Left ventricle myocardium superior (tissue), 1 donor: ENCODE data around the gene NBPF12. TPM values are rescaled to one million over a fixed set of nuclear protein-coding genes. Genes with fewer than 3 reads are reported as not detected.
"Not testable (repeated sequence)": the region's sequence is repeated elsewhere in the genome, so short reads cannot be mapped to it uniquely, and the experiment has no call there.

Experiments used
- ATAC-seq: fragments of 200-7000 bp; cut with Tn5 transposase; one replicate; pipeline ENCODE4 v1.9.1; 2020; ENCODE audit warnings: mild to moderate bottlenecking, moderate library complexity
- DNase-seq: peaks from one replicate; pipeline ENCODE4 v3.0.0-alpha.2; 2020
- intact Hi-C: fragments of 100-400 bp; cut with micrococcal nuclease; formaldehyde crosslinking; loops from one replicate; pipeline ENCODE4 v1.11.0; 2022
- long read RNA-seq: library from polyadenylated mRNA; unstranded; transcript quantifications from one replicate; pipeline ENCODE4 v2.0.0, GENCODE V29; 2021
- total RNA-seq: library from RNA; stranded (reverse); fragmentation: NEBNext Ultra II Directional; extraction: Animal tissue kit (Norgen Biotek cat#: 25700); gene quantifications from one replicate; pipeline ENCODE4 v1.2.1, GENCODE V29; 2021
- donor health status: DM: no; HTN: yes; CAD: no; lungs with severe emphysema.

The NBPF12 gene, protein sequence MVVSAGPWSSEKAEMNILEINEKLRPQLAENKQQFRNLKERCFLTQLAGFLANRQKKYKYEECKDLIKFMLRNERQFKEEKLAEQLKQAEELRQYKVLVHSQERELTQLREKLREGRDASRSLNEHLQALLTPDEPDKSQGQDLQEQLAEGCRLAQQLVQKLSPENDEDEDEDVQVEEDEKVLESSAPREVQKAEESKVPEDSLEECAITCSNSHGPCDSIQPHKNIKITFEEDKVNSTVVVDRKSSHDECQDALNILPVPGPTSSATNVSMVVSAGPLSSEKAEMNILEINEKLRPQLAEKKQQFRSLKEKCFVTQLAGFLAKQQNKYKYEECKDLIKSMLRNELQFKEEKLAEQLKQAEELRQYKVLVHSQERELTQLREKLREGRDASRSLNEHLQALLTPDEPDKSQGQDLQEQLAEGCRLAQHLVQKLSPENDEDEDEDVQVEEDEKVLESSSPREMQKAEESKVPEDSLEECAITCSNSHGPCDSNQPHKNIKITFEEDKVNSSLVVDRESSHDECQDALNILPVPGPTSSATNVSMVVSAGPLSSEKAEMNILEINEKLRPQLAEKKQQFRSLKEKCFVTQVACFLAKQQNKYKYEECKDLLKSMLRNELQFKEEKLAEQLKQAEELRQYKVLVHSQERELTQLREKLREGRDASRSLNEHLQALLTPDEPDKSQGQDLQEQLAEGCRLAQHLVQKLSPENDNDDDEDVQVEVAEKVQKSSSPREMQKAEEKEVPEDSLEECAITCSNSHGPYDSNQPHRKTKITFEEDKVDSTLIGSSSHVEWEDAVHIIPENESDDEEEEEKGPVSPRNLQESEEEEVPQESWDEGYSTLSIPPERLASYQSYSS (N-terminal part only)
- 3.1 TPM for total RNA-seq
- long read RNA-seq, partial matches to known transcripts, result 0 of 5 reads
- long read RNA-seq, other reads (novel, unspliced or antisense), result 5 of 5 reads

DNA sequence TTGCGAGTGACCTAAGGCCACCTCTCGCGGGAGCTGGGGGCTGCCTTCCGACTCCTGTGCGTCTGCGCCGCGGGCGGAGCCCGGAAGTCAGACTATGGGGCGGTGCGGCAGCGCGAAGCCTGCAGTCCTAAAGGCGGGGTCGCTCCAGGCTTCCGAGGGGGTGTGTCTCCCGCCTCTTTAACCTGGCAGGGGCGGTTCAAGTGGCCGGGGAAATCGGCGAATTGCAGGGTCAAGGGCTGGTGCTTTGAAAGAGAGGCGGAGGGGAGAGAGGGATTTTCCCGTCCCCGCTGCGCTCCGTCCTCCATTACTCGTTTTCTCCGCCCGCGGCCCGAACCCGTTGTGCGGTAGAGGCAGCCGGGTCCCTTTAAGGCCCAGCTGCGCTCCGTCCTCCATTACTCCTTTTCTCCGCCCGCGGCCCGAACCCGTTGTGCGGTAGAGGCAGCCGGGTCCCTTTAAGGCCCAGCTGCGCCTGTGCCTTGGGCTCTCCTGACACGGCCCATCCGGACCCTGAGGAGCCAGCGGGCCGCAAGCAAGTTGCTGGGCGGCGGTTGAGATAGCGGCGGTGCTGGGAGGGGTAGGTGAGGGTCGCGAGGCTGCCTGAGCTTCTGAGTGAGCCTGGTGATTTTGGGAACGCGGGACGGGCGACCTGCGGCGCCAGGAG, at the start of gene NBPF12:
TSS of gene NBPF12 (plus strand) at position 83 of the 661 bp plus-strand sequence. CDS start 21,820 bp downstream, outside the sequence.
- peak; percentile 99 for ATAC-seq
- peak; percentile 90 for DNase-seq
- intact Hi-C loops, result not testable (repeated sequence)

DNA sequence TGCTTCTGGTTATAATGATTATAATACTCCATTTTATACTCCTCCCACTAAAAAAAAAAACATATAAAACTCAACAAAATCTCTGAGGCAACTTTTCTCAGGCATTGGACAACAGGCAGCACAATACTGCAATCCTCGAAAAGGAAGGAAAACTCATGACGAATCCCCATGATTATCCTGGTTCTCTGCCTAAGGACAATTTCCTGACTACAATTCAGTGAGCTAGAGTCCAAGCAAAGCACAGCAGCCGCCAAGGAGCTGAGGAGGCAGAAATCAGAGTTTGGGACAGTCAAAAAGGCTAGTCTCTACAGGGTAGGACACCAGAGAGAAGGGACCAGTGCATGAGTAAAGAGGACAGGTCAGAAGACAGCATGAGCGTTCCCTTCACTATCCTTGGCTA, 46.8 kb upstream of the NBPF12 start:
- DNase-seq, intact Hi-C loops, ATAC-seq: not testable (repeated sequence)

DNA sequence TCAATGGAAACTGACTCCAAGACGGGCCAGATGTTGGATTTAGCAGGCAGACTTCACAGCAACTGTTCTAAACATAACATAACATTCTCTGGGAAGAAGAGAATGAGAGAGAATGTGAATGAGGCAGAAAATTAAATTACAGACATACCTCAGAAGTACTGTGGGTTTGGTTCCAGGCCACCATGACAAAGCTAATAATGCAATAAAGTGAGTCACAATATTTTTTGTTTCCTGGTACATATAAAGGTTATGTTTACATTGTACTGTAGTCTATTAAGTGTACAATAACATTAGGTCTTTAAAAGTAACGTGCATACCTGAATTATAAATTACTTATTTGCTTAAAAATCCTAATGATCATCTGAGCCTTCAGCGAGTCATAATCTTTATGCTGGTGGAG, 45.8 kb upstream of the NBPF12 start:
- intact Hi-C loops, ATAC-seq, DNase-seq: not testable (repeated sequence)

DNA sequence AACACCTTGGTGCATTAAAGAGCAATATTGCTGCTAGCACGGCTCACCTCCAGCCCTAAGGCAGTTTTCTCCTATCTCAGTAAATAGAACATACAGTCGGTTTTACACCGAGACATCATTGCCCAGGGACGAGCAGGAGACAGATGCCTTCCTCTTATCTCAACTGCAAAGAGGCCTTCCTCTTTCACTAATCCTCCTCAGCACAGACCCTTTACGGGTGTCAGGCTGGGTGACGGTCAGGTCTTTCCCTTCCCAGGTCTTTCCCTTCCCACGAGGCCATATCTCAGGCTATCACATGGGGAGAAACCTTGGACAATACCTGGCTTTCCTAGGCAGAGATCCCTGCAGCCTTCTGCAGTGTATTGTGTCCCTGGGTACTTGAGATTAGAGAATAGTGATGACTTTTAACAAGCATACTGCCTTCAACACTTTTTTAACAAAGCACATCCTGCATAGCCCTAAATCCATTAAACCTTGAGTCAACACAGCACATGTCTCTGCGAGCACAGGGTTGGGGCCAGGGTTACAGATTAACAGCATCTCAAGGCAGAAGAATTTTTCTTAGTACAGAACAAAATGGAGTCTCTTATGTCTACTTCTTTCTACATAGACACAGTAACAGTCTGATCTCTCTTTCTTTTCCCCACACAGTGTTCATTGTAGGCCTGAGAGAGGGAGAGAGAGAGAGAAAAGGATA, 30.4 kb upstream of the NBPF12 start:
- DNase-seq, ATAC-seq, intact Hi-C loops: not testable (repeated sequence)

DNA sequence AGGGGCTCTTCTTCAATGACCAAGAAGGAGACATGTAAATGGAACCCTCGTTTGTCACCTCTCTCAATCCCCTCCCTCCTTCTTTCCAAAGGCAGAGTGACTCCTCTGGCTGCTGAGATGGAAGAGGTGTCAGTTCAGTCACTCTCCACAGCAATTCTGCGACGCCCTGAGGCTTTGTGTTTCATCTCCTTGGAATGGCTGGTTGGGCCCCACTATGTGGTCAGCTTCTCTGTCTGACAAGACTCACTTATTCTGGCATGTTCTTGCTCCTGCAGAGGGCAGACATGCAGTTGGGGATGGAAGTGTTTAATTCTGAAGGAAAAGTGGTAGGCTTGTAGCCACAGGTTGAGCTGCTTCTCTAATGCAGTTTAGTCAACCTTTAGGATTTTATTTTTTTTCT, 25.1 kb upstream of the NBPF12 start:
- ATAC-seq, DNase-seq, intact Hi-C loops: not testable (repeated sequence)

DNA sequence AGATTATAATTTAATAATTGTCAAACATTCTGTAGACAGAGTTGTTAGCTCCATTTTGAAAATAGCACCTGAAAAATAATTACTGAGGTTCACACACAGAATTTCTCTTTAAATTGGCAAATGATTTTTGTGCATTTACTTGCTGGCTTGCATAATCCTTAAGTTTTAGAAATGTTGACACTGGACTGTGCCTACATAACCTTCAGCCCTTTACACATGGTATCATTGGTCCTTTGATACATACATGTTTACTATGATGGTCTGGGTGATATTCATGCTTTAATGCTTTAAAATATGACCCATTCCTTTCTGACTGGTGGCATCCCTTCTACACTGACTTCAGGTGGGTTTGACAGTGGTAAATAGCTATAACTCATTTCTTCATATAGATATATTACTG, 17.3 kb upstream of the NBPF12 start:
- DNase-seq, ATAC-seq, intact Hi-C loops: not testable (repeated sequence)

DNA sequence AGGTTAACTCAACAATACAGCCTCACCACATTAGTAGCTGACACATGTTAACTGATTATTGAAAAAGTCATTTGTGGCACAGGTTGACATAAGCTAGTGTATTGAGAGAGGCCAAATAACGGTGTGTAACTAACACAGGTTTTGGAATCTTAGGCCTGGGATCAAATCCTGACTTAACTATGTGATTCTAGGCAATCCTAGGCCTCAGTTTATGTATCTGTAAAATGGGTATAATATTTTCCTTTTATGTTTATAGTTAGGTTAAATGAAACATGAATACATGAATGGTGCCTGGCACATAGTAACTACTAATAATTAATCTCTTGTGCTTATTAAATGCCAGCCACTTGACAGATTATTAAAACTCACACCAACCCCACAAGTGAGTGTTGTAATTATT, 15.5 kb upstream of the NBPF12 start:
- ATAC-seq, intact Hi-C loops, DNase-seq: not testable (repeated sequence)

DNA sequence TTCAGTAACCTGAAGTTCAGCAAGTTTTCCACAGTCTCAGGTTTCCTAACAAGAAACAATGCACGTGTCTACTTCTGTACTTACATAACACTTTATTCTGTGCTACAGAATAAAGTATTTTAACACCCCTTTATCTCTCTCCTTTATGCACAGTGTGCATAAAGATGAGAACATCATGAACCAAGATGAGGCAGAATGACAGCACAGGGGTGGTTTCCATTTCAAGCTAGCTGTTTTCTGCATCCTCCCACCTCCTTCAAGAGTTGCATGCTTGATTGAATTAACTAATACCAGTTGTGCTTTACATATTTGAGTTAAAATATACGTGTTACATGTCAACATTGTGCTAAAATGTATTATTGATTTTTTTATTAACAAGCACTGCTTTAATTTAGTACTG, 14.0 kb upstream of the NBPF12 start:
- DNase-seq, ATAC-seq, intact Hi-C loops: not testable (repeated sequence)

DNA sequence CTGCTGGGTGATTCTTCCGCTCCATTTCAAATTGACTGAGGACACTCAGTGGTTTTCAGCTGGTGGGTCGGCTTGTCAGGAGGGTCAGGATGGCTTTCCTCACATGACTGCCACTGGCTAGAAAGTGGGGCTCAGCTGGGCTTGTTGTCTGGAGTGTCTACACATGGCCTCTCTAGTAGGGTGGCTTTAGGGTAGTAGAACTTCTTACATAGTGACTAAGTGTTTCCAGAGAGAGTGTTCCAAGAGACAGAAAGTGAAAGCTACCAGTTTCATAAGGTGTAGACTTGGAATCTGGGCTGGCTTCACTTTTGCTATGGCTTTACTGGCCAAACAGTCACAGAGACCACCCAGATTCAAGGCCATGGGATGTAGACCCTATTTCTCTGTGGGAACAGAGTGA, 11.7 kb upstream of the NBPF12 start:
- intact Hi-C loops, ATAC-seq, DNase-seq: not testable (repeated sequence)

DNA sequence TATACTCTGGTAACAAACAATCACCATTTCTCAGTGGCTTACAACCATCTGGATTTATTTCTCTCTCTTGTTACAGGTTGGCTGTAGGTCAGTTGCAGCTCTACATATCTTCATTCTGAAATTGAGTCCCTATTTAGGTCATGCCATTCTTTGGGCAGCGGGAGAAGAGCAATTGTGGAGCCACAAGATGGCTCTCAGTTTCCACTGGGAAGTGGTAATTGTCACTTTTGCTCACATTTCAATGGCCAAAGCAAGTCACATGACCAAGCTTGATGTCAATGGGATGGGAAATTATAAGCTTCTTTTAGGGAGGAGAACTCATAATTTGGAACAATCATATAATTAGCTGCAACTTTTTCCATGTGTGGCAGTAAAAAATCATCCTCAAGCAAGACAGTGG, 7.9 kb upstream of the NBPF12 start:
- intact Hi-C loops, DNase-seq, ATAC-seq: not testable (repeated sequence)

DNA sequence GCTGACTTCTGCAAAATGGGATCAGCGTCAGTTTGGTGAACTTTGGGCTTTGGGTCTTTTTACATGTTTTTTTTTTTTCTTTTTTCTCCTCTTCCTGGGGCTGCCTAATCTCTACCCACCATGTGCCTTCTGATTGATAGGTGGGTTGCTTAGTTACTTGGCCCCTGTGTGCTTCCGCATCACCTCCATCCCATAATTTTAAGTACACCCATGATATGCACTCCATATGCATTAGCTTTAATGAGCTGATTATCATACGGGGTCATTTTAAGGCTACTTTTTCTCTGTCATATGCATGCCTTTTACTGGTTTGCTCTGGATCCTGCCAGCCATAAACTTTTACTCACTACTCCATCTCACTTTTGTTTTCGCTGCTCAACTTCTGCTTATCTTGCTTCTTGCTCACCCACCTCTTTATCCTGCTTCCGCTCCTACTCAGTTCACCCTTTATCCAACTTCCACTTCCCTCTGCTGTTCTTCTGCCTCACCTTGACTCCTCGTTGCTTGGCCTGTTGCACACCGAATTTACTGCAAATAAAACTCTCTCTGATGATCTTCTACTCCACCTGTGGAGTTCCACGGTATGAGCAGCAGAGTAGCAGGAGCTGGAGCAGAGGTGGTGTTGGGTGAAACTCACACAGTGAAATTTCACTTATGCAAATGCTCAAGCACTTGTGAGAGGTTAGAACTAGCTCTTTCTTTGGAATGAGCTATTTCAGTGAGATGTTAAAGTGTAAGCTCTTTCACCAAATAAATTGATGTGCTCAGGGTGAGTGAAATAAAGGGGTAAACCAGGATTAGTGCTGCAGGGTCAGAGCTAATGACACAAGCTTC, 3.5 kb upstream of the NBPF12 start:
- DNase-seq, intact Hi-C loops, ATAC-seq: not testable (repeated sequence)

DNA sequence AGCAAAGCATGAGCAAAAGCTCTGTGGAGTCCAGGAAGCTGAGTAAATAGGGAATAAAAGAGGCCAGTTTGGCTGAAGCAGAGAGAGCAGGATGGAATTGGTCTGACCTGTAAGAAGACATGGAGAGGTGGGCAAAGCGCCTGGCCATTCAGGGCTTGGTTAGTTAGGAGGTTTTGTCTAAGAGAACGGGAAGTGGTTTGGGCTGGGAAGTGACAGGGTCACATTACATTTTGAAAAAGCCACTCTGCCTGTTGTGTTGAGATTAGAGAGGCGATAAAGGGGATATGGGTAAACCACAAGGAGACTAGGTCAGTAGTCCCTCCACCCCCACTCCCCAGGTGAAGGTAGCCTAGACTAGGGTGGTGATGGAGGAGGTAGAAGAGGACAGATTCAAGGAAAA, 662 bp upstream of the NBPF12 start:
- ATAC-seq, intact Hi-C loops, DNase-seq: not testable (repeated sequence)

DNA sequence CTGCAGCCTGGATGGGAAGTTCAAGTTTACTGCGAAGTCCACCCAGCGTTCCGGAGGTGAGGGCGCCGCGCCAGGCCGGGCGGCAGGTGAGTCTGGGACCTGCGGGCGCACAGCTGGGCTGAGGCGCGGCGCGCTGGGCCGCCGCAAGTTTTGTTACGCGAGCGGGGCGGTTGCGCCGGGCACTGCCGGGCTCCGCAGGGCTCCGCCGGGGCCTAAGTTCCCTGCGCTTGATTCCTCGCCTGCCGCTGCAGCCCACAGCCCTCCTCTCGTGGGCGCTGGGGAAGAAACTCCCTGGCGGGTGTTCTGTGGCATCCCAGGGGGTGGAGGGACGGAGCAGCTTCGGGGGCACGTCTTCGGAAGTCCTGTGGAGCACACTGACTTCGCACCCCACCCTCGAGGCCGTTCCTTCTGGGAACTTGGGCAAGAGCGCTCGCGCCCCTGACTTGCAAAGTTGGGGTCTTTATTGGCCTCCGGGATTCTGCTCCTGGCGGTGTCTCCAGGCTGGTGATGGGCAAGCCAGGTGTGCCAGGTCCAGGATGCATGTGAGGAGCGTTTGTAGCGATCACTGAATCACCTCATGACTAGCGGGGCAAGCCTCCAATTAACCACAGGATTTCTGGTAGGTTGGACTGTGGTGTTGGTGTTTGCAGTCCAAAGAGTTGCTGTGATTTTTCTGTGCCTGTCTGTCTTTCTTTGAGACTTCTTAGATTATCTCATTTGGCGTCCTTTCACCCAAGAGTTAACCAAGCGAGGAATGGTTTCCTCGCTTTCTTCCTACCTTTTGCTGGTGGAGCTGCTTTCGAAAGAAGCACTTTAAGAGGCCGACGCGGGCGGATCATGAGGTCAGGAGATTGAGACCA, 1.0 kb downstream of the NBPF12 start:
- intact Hi-C loops, result not testable (repeated sequence)
- ATAC-seq (peak; percentile 72), DNase-seq (peak; percentile 57)

DNA sequence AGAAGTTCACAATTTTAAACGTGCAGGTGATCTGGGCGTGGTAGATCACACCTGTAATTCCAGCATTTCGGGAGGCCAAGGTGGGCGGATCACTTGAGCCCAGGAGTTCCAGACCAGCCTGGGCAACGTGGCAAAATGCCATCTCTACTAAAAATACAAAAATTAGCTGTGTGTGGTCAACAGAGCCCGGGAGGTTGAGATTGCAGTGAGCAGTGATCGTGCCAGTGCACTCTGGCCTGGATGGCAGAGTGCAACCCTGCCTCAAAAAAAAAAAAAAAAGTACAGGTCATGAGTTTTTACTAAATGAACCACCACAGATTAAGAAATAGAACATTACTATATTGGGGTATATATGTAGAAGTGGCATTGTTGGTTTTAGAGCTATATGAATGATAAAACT, 2.2 kb downstream of the NBPF12 start:
- intact Hi-C loops, ATAC-seq: not testable (repeated sequence)

DNA sequence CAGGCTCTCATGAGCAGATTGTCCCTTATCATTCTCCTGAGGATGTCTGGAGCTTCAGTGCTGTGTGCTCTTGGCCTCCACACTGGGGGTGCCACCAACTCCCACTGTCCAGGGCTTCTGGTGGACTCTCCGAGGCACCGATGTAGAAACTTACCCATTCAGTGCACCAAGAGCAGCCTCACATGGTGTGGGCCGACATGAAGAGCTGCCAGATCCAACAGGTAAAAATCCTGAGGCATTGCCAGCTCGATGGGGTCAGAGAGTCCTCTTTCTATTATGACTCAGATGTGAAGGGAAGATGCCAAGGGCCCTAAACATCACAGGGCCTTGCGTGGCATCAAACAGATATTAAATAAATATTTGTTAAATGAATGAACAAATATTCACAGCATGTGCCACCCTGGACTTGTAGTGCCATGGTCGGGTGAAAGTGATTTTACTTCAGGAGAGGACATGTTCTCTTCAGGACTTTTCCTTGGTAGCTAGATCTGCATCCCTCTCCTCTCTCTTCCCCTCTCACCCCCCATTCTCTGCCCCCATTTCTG, 5.3 kb downstream of the NBPF12 start:
- intact Hi-C loops, DNase-seq, ATAC-seq: not testable (repeated sequence)

More for the DNA sequence above, 2.2 kb downstream of the NBPF12 start:
- not testable (repeated sequence) for DNase-seq

DNA sequence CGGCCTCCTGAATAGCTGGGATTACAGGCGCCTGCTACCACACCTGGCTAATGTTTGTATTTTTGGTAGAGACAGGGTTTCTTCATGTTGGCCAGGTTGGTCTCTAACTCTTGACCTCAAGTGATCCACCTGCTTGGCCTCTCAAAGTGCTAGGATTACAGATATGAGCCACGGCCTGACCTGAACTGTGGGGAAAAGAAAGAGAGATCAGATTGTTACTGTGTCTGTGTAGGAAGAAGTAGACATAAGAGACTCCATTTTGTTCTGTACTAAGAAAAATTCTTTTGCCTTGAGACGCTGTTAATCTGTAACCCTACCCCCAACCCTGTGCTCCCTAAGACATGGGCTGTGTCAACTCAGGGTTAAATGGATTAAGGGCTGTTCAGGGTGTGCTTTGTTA, 10.0 kb downstream of the NBPF12 start:
- intact Hi-C loops, DNase-seq, ATAC-seq: not testable (repeated sequence)
